ENCODE results near the gene FUT8. TPM values are rescaled to one million over a fixed set of nuclear protein-coding genes. Genes with fewer than 3 reads are reported as not detected.

The FUT8 gene
- total RNA-seq, 1 donor from 2014 or later = 131 TPM

GRCh38 chr14:65533736-65534404, 121.3 kb downstream of the FUT8 start:
- Histone ChIP-seq H3K27me3 (no peaks in the 10 kb centered on the region), H4K20me1 (ENCODE audit: low read depth) (no peaks in the 10 kb centered on the region), H3K4me1 (no peaks in the 10 kb centered on the region), H3K9me3 (ENCODE audit: low read depth) (no peaks in the 10 kb centered on the region), H3K36me3 (peaks cover under 1% of the 10 kb centered on the region), H3K27ac (no peak overlapping the region), H3K9ac (no peak overlapping the region), H3K79me2 (ENCODE audit: low read depth) (peaks cover 82% of the 10 kb centered on the region), H3F3A (ENCODE audit: low read depth) (no peaks in the 10 kb centered on the region), H3K4me3 (no peak overlapping the region), H2AFZ (replicated peaks) (no peak overlapping the region), H3K4me2 (no peak overlapping the region)
- DNase-seq (ENCODE audit: low spot score) = no peak
- no peak overlapping the region for H3K27ac Mint-ChIP-seq
- H3K27me3 Mint-ChIP-seq (ENCODE audit: insufficient read depth, low read depth) = no peaks in the 10 kb centered on the region
- peaks cover 9% of the 10 kb centered on the region for H3K36me3 Mint-ChIP-seq
- H3K9me3 Mint-ChIP-seq = peaks cover 16% of the 10 kb centered on the region
- H3K4me3 Mint-ChIP-seq = no peak overlapping the region
- H3K4me1 Mint-ChIP-seq = no peaks in the 10 kb centered on the region
- no peak for TF ChIP-seq EZH2 (IDR thresholded peaks at IDR 0.05)
- TF ChIP-seq EZH2phosphoT487 (IDR thresholded peaks at IDR 0.05) = no peak
- TF ChIP-seq CTCF (IDR thresholded peaks at IDR 0.05) = no peak

- H3K4me3 ChIP-seq = no peak overlapping the region
- Mint-ChIP-seq H3K27me3 (ENCODE audit: insufficient read depth, low read depth) (no peaks in the 10 kb centered on the region), H3K9me3 (peaks cover 3% of the 10 kb centered on the region), H3K4me1 (no peaks in the 10 kb centered on the region), H3K4me3 (no peak overlapping the region), H3K36me3 (no peaks in the 10 kb centered on the region), H3K27ac (no peak overlapping the region)
- no peak overlapping the region for H3K27ac ChIP-seq
- TF ChIP-seq CTCF (IDR thresholded peaks at IDR 0.05) (no peak), EZH2phosphoT487 (IDR thresholded peaks at IDR 0.05) (no peak), EZH2 (IDR thresholded peaks at IDR 0.05) (no peak)
- peaks cover 56% of the 10 kb centered on the region for H3K79me2 ChIP-seq (ENCODE audit: low read depth)
- no peaks in the 10 kb centered on the region for H3K4me1 ChIP-seq
- no peak for DNase-seq (ENCODE audit: low spot score)
- no peaks in the 10 kb centered on the region for H4K20me1 ChIP-seq (ENCODE audit: low read depth)
- H3F3A ChIP-seq (ENCODE audit: low read depth) = no peaks in the 10 kb centered on the region
- H3K27me3 ChIP-seq = no peaks in the 10 kb centered on the region
- no peaks in the 10 kb centered on the region for H3K36me3 ChIP-seq
- H3K4me2 ChIP-seq = no peak overlapping the region
- no peaks in the 10 kb centered on the region for H3K9me3 ChIP-seq (ENCODE audit: low read depth)
- H2AFZ ChIP-seq (replicated peaks) = no peak overlapping the region
- H3K9ac ChIP-seq = no peak overlapping the region
Measured at GRCh38 chr14:65536781-65537423, 124.4 kb downstream of the FUT8 start.

GRCh38 chr14:65548878-65549277, 136.3 kb downstream of the FUT8 start:
- H3K9me3 ChIP-seq (ENCODE audit: low read depth) = no peaks in the 10 kb centered on the region
- no peak overlapping the region for H3K9ac ChIP-seq
- H3K4me3 ChIP-seq = no peak overlapping the region
- H3K4me1 ChIP-seq = peaks cover 13% of the 10 kb centered on the region
- no peak overlapping the region for H3K4me2 ChIP-seq
- Mint-ChIP-seq H3K27ac (no peak overlapping the region), H3K36me3 (no peaks in the 10 kb centered on the region), H3K27me3 (ENCODE audit: insufficient read depth, low read depth) (no peaks in the 10 kb centered on the region), H3K4me3 (no peak overlapping the region), H3K9me3 (no peaks in the 10 kb centered on the region), H3K4me1 (no peaks in the 10 kb centered on the region)
- no peaks in the 10 kb centered on the region for H4K20me1 ChIP-seq (ENCODE audit: low read depth)
- DNase-seq (ENCODE audit: low spot score) = no peak
- no peaks in the 10 kb centered on the region for H3F3A ChIP-seq (ENCODE audit: low read depth)
- H3K36me3 ChIP-seq = no peaks in the 10 kb centered on the region
- H3K79me2 ChIP-seq (ENCODE audit: low read depth) = peaks cover 22% of the 10 kb centered on the region
- no peak overlapping the region for H2AFZ ChIP-seq (replicated peaks)
- no peak overlapping the region for H3K27ac ChIP-seq
- TF ChIP-seq EZH2phosphoT487 (IDR thresholded peaks at IDR 0.05) = no peak
- no peak for TF ChIP-seq EZH2 (IDR thresholded peaks at IDR 0.05)
- TF ChIP-seq CTCF (IDR thresholded peaks at IDR 0.05) = no peak
- H3K27me3 ChIP-seq = no peaks in the 10 kb centered on the region

Data from neural progenitor cell (in vitro differentiated cells).